SK-N-SH (cell line): ENCODE data around the gene STON2.

ENCODE experiments used
- EP300 ChIP-seq, 2 experiments: IDR thresholded peaks; 2 replicates each; pipeline versions ENCODE4 v1.4.0 to v1.6.1; 2012; ENCODE audit warnings: borderline replicate concordance in 1 of 2, low read depth in 1 of 2, low read length in 1 of 2
- TF ChIP-seq, protein P1 (sequence below): fragments of 200-600 bp; sonication (generic); IDR thresholded peaks from 2 replicates; pipeline ENCODE4 v1.6.1; 2017; ENCODE audit warnings: antibody characterized with exemption, mild to moderate bottlenecking, moderate library complexity

DNA sequence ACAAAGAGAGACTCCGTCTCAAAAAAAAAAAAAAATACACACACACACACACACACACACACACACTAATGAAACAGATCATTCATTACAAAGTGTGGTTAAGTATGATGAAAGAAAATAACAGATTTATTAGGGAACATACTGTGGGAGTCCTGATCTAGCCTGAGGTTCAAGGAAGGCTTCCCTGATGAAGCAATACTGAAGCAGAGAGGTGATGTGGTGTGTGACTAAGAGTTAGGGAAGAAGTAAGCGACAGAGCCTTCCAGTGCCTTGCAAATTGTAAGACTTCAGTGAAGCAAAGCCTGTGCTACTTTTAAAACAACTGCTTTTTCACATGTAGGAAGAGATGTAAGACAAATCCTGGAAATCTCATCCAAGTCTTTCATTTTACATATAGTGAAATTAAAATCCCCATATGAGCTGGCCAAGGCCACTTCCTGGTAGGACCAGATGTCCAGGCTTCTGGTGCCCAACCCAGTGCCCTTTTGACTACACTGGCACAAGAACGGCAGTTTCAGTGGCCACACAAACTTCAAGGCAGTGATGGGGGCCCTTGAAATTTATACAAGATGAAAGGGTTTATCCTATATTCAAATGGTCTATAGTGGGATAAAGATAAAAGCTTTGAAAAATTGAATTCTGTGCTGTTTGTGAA lies 86.2 kb downstream of the STON2 start:
- TF ChIP-seq, protein P1, sequence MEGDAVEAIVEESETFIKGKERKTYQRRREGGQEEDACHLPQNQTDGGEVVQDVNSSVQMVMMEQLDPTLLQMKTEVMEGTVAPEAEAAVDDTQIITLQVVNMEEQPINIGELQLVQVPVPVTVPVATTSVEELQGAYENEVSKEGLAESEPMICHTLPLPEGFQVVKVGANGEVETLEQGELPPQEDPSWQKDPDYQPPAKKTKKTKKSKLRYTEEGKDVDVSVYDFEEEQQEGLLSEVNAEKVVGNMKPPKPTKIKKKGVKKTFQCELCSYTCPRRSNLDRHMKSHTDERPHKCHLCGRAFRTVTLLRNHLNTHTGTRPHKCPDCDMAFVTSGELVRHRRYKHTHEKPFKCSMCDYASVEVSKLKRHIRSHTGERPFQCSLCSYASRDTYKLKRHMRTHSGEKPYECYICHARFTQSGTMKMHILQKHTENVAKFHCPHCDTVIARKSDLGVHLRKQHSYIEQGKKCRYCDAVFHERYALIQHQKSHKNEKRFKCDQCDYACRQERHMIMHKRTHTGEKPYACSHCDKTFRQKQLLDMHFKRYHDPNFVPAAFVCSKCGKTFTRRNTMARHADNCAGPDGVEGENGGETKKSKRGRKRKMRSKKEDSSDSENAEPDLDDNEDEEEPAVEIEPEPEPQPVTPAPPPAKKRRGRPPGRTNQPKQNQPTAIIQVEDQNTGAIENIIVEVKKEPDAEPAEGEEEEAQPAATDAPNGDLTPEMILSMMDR: no peak
- no peak for TF ChIP-seq EP300 (IDR thresholded peaks at IDR 0.05; ENCODE audit: borderline replicate concordance in 1 of 2, low read depth in 1 of 2, low read length in 1 of 2)
